Natural killer cell (primary cell): ENCODE data around the gene ADSS1. TPM values are rescaled to one million over a fixed set of nuclear protein-coding genes. Genes with fewer than 3 reads are reported as not detected.

ENCODE experiments used
- ATAC-seq, 3 donors: fragments of 150-1000 bp in 2 of 3; fragments of 200-7000 bp in 1 of 3; cut with Tn5 transposase; 1 replicate in 1 of 3; 2 replicates in 2 of 3; pipeline ENCODE4 v1.10.0; 2021; ENCODE audit warnings: mild to moderate bottlenecking in 2 of 3, moderate library complexity in 2 of 3
- DNase-seq, 2 donors: peaks; one replicate each; pipeline versions ENCODE4 v3.0.0 to v3.0.0-alpha.2; 2013 to 2021; ENCODE audit warnings: mixed read lengths in 1 of 2
- H3K27ac ChIP-seq: one replicate; pipeline ENCODE4 v1.5.1; 2013; ENCODE audit warnings: mild to moderate bottlenecking, low read length
- H3K27me3 ChIP-seq: one replicate; pipeline ENCODE4 v1.6.1; 2013; ENCODE audit warnings: low read length; ENCODE audit not compliant: control insufficient read depth, insufficient read depth
- H3K36me3 ChIP-seq: one replicate; pipeline ENCODE4 v1.6.1; 2013; ENCODE audit warnings: low read length; ENCODE audit not compliant: control insufficient read depth, insufficient read depth
- H3K4me1 ChIP-seq: one replicate; pipeline ENCODE4 v1.6.1; 2013; ENCODE audit warnings: low read length; ENCODE audit not compliant: control insufficient read depth, insufficient read depth
- H3K4me3 ChIP-seq: one replicate; pipeline ENCODE4 v1.5.1; 2013; ENCODE audit warnings: low read length
- H3K9me3 ChIP-seq: one replicate; pipeline ENCODE4 v1.6.1; 2013; ENCODE audit warnings: low read length; ENCODE audit not compliant: control insufficient read depth, insufficient read depth
- H3K27ac Mint-ChIP-seq, 2 donors: one replicate each; pipeline ENCODE4 v1.8.0; 2022; ENCODE audit warnings: mild to moderate bottlenecking in 2 of 2, mixed read lengths in 2 of 2, moderate library complexity in 1 of 2
- H3K27me3 Mint-ChIP-seq, 2 donors: one replicate each; pipeline ENCODE4 v1.8.0; 2022; ENCODE audit warnings: low read depth in 2 of 2, mixed read lengths in 2 of 2
- H3K36me3 Mint-ChIP-seq: one replicate; pipeline ENCODE4 v1.8.0; 2022; ENCODE audit warnings: mixed read lengths
- H3K4me1 Mint-ChIP-seq, 2 donors: one replicate each; pipeline ENCODE4 v1.8.0; 2022; ENCODE audit warnings: mixed read lengths in 2 of 2
- H3K4me3 Mint-ChIP-seq: one replicate; pipeline ENCODE4 v1.8.0; 2022; ENCODE audit warnings: mild to moderate bottlenecking, moderate library complexity, mixed read lengths
- H3K9me3 Mint-ChIP-seq, 2 donors: one replicate each; pipeline ENCODE4 v1.8.0; 2022; ENCODE audit warnings: mixed read lengths in 2 of 2
- CTCF ChIP-seq: fragments of 200-600 bp; IDR thresholded peaks from one replicate; pipeline ENCODE4 v1.8.0; 2022; ENCODE audit warnings: antibody characterized with exemption
- WGBS: methylation state at CpG from one replicate; pipeline ENCODE4 v1.1.7; 2013; ENCODE audit warnings: missing lambda C conversion rate; ENCODE audit not compliant: insufficient coverage; 5-methylcytosine and 5-hydroxymethylcytosine counted together
- intact Hi-C: fragments of 100-400 bp; cut with micrococcal nuclease; formaldehyde crosslinking; loops from one replicate; pipeline ENCODE4 v1.14.2; 2022
- total RNA-seq, 4 donors: library from RNA; stranded (reverse); fragments of 120-200 nt in 1 of 4; gene quantifications; one replicate each; pipeline versions ENCODE4 v1.2.3 to v1.2.4, GENCODE V29; 2013 to 2022

Gene ADSS1
- total RNA-seq, 3 donors from 2014 or later (not counting 1 experiment from before 2014, with no cell fraction given): 2.1 to 2.7 (median 2.5) TPM

- Histone ChIP-seq H3K27ac (no peak overlapping the region), H3K4me1 (no peaks in the 10 kb centered on the region), H3K27me3 (no peaks in the 10 kb centered on the region), H3K36me3 (no peaks in the 10 kb centered on the region), H3K9me3 (no peaks in the 10 kb centered on the region), H3K4me3 (no peak overlapping the region)
- Mint-ChIP-seq H3K36me3 (no peaks in the 10 kb centered on the region), H3K27me3 (no peaks in the 10 kb centered on the region), H3K4me3 (no peak overlapping the region), H3K9me3 (no peaks in the 10 kb centered on the region), H3K4me1 (no peaks in the 10 kb centered on the region), H3K27ac (no peak overlapping the region)
- intact Hi-C loops: no loop called here
- DNase-seq (no peak), ATAC-seq (no peak)
- TF ChIP-seq CTCF: no peak
- WGBS: 92% methylated on average over 4 of the region's 4 CpGs
Measured at GRCh38 chr14:104702673-104703072, 21.4 kb upstream of the ADSS1 start.

- Histone ChIP-seq H3K27ac (no peak overlapping the region), H3K27me3 (no peaks in the 10 kb centered on the region), H3K4me1 (peaks cover under 1% of the 10 kb centered on the region), H3K9me3 (no peaks in the 10 kb centered on the region), H3K4me3 (no peak overlapping the region), H3K36me3 (no peaks in the 10 kb centered on the region)
- Mint-ChIP-seq H3K4me1 (no peaks in the 10 kb centered on the region), H3K36me3 (no peaks in the 10 kb centered on the region), H3K9me3 (no peaks in the 10 kb centered on the region), H3K27me3 (no peaks in the 10 kb centered on the region), H3K27ac (no peak overlapping the region), H3K4me3 (no peak overlapping the region)
- DNase-seq (no peak), ATAC-seq (no peak)
- no peak for TF ChIP-seq CTCF
- WGBS: 97% methylated on average over 28 of the region's 28 CpGs
- intact Hi-C loops: no loop called here
Measured at GRCh38 chr14:104703269-104703668, 20.8 kb upstream of the ADSS1 start.

- TF ChIP-seq CTCF: no peak
- Mint-ChIP-seq H3K27ac (no peak overlapping the region), H3K4me3 (no peak overlapping the region), H3K27me3 (no peaks in the 10 kb centered on the region), H3K9me3 (no peaks in the 10 kb centered on the region), H3K36me3 (no peaks in the 10 kb centered on the region), H3K4me1 (peaks cover 0 to 6% of the 10 kb centered on the region in 2 donors)
- Histone ChIP-seq H3K27me3 (no peaks in the 10 kb centered on the region), H3K4me1 (peaks cover 4% of the 10 kb centered on the region), H3K9me3 (no peaks in the 10 kb centered on the region), H3K27ac (no peak overlapping the region), H3K4me3 (no peak overlapping the region), H3K36me3 (no peaks in the 10 kb centered on the region)
- intact Hi-C loops: no loop called here
- DNase-seq (no peak), ATAC-seq (no peak)
- WGBS: 97% methylated on average over 22 of the region's 22 CpGs
Measured at GRCh38 chr14:104704252-104704651, 19.8 kb upstream of the ADSS1 start.

GRCh38 chr14:104705340-104706047 lies 18.5 kb upstream of the ADSS1 start:
- ATAC-seq: no peak
- no peak overlapping the region for H3K27ac Mint-ChIP-seq
- Histone ChIP-seq H3K27ac (no peak overlapping the region), H3K4me3 (no peak overlapping the region), H3K9me3 (no peaks in the 10 kb centered on the region), H3K27me3 (no peaks in the 10 kb centered on the region), H3K36me3 (no peaks in the 10 kb centered on the region), H3K4me1 (peaks cover 4% of the 10 kb centered on the region)
- H3K4me1 Mint-ChIP-seq: peaks cover 0 to 6% of the 10 kb centered on the region in 2 donors
- H3K4me3 Mint-ChIP-seq: no peak overlapping the region
- no peaks in the 10 kb centered on the region for H3K9me3 Mint-ChIP-seq
- intact Hi-C loops: no loop called here
- no peaks in the 10 kb centered on the region for H3K36me3 Mint-ChIP-seq
- H3K27me3 Mint-ChIP-seq: no peaks in the 10 kb centered on the region
- TF ChIP-seq CTCF: no peak
- DNase-seq: no peak
- WGBS: 93% methylated on average over 21 of the region's 21 CpGs
